BE2C (cell line): ENCODE measurements around the gene MTX2. TPM values are rescaled to one million over a fixed set of nuclear protein-coding genes. Genes with fewer than 3 reads are reported as not detected.

ENCODE experiments used
- DNase-seq: peaks from one replicate; pipeline ENCODE4 v3.0.0-alpha.2; 2020
- H3K27me3 ChIP-seq: fragments of 250-450 bp; sonication (Bioruptor Pico); 2 replicates; pipeline ENCODE4 v1.5.1; 2020; ENCODE audit warnings: mild to moderate bottlenecking
- H3K36me3 ChIP-seq: fragments of 250-450 bp; sonication (Bioruptor Pico); 2 replicates; pipeline ENCODE4 v1.5.1; 2020; ENCODE audit warnings: mild to moderate bottlenecking
- H3K4me1 ChIP-seq: fragments of 250-450 bp; sonication (Bioruptor Pico); 2 replicates; pipeline ENCODE4 v1.5.1; 2020
- H3K4me3 ChIP-seq: 2 replicates; pipeline ENCODE4 v1.5.1; 2011; ENCODE audit warnings: low read depth, low read length
- H3K9me3 ChIP-seq: fragments of 250-450 bp; sonication (Bioruptor Pico); 2 replicates; pipeline ENCODE4 v1.5.1; 2020
- polyA plus RNA-seq: library from polyadenylated mRNA; unstranded; fragments of >200 nt; gene quantifications from one replicate; pipeline ENCODE4 v1.2.1, GENCODE V29; 2012; ENCODE audit warnings: low read depth, missing spikeins; ENCODE audit not compliant: insufficient read length, insufficient read depth
- TF ChIP-seq, protein P1 (sequence below): IDR thresholded peaks from 2 replicates; pipeline ENCODE4 v1.5.1; 2012; ENCODE audit warnings: mild to moderate bottlenecking, low read depth, low read length

MTX2 gene
- polyA plus RNA-seq: 50.5 TPM

- no peaks in the 10 kb centered on the region for H3K4me1 ChIP-seq
- no peaks in the 10 kb centered on the region for H3K27me3 ChIP-seq
- TF ChIP-seq, protein P1, sequence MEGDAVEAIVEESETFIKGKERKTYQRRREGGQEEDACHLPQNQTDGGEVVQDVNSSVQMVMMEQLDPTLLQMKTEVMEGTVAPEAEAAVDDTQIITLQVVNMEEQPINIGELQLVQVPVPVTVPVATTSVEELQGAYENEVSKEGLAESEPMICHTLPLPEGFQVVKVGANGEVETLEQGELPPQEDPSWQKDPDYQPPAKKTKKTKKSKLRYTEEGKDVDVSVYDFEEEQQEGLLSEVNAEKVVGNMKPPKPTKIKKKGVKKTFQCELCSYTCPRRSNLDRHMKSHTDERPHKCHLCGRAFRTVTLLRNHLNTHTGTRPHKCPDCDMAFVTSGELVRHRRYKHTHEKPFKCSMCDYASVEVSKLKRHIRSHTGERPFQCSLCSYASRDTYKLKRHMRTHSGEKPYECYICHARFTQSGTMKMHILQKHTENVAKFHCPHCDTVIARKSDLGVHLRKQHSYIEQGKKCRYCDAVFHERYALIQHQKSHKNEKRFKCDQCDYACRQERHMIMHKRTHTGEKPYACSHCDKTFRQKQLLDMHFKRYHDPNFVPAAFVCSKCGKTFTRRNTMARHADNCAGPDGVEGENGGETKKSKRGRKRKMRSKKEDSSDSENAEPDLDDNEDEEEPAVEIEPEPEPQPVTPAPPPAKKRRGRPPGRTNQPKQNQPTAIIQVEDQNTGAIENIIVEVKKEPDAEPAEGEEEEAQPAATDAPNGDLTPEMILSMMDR: 0 out of 2 replicates have a peak, but pooled peaks have one; percentile 2
- peak within 1 kb of the TSS; percentile 86 for H3K4me3 ChIP-seq
- no peaks in the 10 kb centered on the region for H3K9me3 ChIP-seq
- peak; percentile 80 for DNase-seq
- H3K36me3 ChIP-seq: no peaks in the 10 kb centered on the region
These were observed at the start of gene MTX2 for GRCh38 chr2:176269319-176270099. Gene MTX2, plus strand, starts transcription at chr2:176269442. Its CDS starts 188 bp downstream, at chr2:176269630.

GRCh38 chr2:176227874-176228273, 41.4 kb upstream of the MTX2 start:
- Histone ChIP-seq H3K27me3 (no peaks in the 10 kb centered on the region), H3K36me3 (no peaks in the 10 kb centered on the region), H3K4me1 (no peaks in the 10 kb centered on the region), H3K4me3 (no peak overlapping the region), H3K9me3 (no peaks in the 10 kb centered on the region)
- no peak for DNase-seq
- TF ChIP-seq, protein P1: no peak

DNA sequence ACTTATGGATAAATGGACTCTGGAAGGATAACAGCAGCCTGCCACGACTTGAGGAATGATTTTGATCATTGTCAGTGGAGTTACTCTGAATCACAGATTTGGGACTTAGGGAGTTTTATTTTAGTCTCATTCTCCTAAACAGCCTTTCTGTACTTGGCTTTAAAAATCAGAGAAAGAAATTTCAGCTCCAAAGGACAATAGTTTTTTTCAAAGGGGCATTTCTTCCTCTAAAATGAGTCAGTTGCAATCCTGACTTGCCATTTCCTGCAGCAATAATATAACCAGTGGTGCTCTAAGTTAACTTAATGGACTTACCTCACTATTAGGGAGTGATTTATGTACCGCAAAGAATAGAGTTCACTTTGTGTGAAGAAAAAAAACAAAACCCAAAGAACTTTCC, 35.1 kb upstream of the MTX2 start:
- H3K4me1 ChIP-seq: no peaks in the 10 kb centered on the region
- no peaks in the 10 kb centered on the region for H3K9me3 ChIP-seq
- TF ChIP-seq, protein P1: no peak
- H3K36me3 ChIP-seq: no peaks in the 10 kb centered on the region
- no peak for DNase-seq
- no peak overlapping the region for H3K4me3 ChIP-seq
- H3K27me3 ChIP-seq: no peaks in the 10 kb centered on the region

DNA sequence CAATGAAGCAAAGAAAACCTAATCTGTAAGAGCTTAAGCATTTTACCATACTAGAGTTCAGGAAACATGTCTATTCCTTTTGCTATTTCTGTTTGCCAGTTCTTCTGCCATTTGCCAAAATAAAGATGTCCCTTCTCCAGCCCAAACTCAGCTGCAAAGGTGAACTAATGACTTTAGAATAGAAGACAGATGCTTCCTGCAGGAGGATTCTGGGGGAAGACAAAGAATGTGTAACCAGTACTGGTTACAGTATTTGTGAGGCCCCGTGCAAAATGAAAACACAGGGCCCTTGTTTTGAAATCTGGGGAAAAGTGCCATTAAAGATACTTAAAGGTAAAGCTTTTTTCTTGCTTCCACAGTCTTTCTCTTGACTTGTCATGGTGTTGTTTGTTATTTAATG, 34.3 kb upstream of the MTX2 start:
- TF ChIP-seq, protein P1: no peak
- Histone ChIP-seq H3K4me3 (no peak overlapping the region), H3K27me3 (no peaks in the 10 kb centered on the region), H3K4me1 (no peaks in the 10 kb centered on the region), H3K36me3 (no peaks in the 10 kb centered on the region), H3K9me3 (no peaks in the 10 kb centered on the region)
- no peak for DNase-seq

DNA sequence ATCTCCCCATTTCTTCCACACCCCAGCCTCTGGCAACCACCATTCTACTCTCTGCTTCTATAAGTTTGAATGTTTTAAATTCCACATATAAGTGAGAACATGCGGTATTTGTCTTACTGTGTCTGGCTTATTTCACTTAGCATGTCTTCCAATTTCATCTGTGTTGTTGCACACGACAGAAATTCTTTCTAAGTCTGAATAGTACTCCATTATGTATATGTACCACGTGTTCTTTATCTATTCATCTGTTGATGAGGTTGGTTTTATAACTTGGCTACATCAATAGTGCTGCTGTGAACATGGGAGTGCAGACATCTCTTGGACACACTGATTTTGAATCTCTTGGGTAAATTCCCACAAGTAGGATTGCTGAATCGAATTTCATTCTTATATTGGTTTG, 31.8 kb upstream of the MTX2 start:
- H3K36me3 ChIP-seq: no peaks in the 10 kb centered on the region
- DNase-seq: no peak
- TF ChIP-seq, protein P1: no peak
- no peaks in the 10 kb centered on the region for H3K4me1 ChIP-seq
- H3K27me3 ChIP-seq: no peaks in the 10 kb centered on the region
- H3K4me3 ChIP-seq: no peak overlapping the region
- no peaks in the 10 kb centered on the region for H3K9me3 ChIP-seq

- no peak for DNase-seq
- H3K36me3 ChIP-seq: no peaks in the 10 kb centered on the region
- H3K9me3 ChIP-seq: no peaks in the 10 kb centered on the region
These were observed 30.2 kb upstream of the MTX2 start for GRCh38 chr2:176239031-176239430.

More at GRCh38 chr2:176239031-176239430, 30.2 kb upstream of the MTX2 start:
- H3K4me1 ChIP-seq: no peaks in the 10 kb centered on the region
- no peak overlapping the region for H3K4me3 ChIP-seq
- no peaks in the 10 kb centered on the region for H3K27me3 ChIP-seq
- TF ChIP-seq, protein P1: no peak
